Fibroblast of skin of abdomen (primary cell): ENCODE results near the gene NOL4L.

Experiments
- DNase-seq: peaks from one replicate; pipeline ENCODE4 v3.0.0-alpha.2; 2013

NOL4L gene

GRCh38 chr20:32455171-32455900 is 129.8 kb downstream of the NOL4L start:
- DNase-seq: no peak

- DNase-seq: no peak
These were observed 130.7 kb downstream of the NOL4L start for GRCh38 chr20:32454164-32455145.

- DNase-seq: no peak
These were observed 131.5 kb downstream of the NOL4L start for GRCh38 chr20:32453467-32454163.

DNA sequence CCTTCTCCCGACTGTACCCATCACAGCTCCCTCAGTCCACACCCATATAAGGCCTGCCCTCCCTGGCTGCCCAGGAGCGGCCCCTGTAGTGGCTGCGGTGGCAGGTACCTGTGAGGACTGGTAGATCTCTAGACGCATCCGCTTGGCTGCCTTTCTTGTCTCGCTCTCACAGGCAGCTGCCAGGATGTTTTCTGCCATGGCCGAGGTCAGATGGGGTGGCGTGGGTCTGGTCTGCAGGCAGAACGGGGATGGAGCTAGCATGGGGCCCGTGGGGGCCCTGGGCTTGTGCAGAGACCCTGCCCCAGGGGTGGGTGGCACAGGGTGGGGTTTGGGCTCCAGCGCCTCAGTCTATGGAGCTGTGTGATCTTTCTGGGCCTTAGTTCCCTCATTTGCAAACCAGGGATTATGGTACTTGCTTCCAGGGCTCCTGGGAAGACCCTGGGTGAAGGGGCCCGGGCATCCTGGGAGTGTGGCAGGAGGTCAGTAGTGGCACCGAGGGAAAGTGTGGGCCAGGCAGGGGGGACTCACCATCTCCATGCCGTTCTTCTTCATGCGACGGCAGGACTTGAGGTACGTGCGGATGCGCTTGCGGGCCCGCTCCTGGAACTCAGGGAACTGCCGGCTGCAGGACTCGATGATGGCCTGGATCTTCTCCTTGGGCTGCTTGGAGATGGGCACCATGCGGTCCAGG is 132.2 kb downstream of the NOL4L start:
- DNase-seq: no peak

GRCh38 chr20:32451682-32452461 is 133.3 kb downstream of the NOL4L start:
- DNase-seq: no peak

- DNase-seq: no peak
These were observed 133.8 kb downstream of the NOL4L start for GRCh38 chr20:32451340-32451681.

DNA sequence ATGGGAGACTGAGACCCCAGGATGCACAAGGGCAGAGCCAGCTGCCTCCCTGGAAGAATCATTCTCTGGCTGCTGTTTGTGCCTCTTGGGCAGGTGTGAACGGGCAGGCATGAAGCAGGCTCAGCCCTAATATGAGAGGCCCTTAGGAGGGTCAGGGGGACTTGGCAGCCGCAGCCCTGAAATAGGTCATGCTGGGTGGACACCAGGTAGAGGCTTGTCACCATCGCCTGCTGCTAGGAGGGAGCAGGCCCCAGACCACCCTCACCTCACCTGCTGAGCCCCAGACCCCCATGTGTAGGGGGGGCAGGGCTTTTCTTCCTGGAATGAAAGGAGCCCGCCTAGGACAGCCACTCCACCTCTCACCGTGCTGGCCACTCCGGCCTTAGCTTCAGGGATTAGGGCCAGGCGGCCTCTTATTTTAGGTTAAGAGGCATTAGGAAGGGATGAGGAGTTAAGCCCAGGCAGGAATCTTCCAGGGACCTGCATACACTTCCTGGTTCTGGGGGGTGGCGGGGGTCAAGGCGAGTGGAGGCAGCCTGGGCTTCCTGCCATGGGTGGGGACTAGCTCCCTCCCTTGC is 134.6 kb downstream of the NOL4L start:
- DNase-seq: no peak

DNA sequence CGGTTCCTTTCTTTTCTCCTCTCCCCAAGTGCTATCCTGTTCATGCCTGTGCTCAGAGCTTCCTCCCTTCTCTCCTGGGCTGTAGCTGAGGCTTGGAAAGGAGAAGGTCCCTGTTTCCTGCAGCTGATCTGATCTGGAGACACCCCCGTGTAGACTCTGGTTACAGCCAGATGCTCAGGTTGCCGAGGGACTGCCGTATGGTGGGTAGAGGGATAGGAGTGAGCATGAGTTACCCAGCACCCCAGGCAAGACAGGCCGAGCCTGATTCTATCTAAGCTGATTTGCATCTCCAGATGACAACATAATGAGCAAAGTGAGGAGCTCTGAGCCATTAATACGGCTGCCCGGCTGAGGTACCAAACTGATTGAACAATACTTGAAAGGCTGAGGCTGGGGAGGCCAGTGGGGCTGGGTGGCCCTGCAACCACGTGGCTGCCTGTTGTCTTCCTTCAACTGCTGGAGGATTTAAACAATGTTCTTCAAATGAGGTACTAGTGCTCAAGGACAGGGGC is 135.2 kb downstream of the NOL4L start:
- no peak for DNase-seq

- no peak for DNase-seq
These were observed 135.9 kb downstream of the NOL4L start for GRCh38 chr20:32449057-32449889.

DNA sequence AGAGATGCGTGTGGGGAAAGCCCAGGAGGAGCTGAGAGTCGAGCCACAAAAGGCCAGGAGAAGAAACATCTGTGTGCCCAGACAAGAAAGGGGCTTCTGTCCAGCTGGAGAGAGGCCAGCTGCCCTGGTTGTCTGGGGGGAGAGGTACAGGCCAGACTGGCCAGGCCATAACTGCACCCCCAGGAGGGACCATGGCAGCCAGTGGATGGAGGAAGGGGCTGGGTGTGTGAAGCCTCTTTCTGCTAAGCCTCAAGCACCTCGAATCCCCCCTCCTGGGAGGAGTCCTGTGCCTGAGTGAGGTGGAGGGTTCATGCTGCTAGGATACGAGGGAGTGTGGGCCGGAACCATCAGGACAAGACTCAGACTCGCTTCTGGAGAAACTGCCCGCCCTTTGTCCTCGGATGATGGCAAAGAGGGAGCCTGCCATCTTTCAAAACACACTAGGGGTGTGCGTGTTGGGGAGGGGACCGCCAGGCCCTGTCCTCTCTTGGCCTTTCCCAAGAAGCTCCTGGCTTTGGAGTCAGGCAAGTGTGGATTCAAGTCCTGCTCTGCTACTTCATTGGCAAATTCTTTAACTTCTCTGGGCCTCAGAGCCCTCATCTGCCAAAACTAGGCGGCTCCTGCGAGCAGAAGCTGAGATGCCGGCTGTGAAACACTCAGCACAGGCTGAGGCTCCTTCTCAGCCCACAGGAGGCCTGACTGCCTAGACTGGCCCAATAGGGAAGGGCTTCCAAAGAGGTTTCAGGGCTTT is 136.7 kb downstream of the NOL4L start:
- no peak for DNase-seq

DNA sequence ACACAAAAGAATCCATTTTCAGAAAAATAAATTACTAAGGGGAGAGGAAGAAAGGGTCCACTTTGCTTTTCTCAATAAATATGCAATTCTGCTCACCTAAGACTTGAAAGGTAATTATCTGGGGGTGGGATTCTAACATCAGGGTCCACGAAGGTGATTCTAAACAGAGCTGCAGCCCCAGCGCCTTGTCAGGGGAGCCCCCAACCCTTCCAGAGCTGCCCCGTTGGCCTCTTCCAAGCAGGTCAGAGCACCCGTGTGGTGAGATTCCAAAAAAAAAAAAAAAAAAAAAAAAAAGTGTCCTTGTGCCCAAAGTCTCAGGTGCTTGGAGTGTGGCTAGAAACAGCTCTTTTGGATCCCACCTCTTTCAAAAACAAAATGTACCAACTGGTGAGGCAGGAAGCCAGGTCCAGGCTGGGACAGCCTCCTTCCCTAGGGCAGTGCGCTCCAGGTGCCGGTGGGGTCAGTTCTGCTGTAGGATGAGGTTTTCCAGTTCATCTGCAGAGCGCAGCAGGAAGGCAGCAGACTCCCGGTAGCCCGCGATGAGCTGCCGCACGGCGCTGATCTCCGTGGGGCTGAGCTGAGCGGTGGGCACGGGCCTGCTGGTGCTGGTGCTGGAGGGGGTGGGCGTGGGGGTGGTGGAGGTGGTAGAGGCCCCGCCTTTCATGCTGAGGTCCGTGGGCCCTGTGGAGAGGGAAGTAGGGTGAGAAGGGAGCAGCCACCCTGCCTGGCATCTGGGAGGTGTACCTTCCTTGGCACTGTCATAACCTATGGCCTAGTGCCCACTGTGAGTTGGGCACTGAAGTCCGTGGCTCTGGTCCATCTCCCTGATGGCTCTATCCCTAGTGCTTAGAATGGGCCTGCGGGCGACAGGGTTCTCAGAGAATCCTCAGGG is 137.8 kb downstream of the NOL4L start:
- no peak for DNase-seq

DNA sequence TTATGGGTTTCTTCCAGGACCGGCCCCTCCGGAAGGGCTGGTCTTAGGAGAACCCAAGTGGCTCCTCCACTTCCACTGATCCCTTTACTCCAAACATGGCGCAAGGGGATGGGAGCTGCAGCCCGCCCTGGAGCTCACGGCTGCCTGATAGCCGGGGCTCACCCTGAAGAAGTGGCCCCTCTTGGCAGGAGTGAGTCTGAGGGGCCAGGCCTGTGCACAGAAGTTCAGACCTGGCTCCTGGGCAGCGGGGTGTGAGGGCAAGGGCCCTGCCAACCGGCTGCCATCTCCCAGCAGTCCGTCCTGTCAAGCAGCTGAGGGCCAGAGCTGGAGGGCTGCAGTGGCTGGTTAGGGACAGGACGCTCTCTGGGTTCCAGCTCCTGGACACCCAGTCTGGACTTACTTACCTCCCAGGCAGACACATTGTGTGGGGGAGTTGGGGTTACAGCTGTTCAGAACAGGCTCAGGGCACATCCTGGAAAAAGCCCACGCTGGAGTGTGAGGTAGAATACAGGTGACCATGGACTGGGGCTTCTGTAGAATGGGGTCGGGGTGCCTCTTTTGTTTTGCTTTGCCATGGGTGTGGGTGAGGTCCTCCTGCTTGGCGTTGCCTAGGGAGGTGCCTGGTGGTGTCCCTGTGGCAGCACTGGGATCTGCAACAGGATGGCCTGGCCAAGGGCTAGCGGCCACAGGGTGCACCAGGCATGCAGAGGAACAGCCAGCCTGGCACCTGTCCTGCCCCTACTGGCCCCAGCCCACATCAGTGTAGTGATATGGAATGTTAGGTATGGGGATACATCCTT is 138.6 kb downstream of the NOL4L start:
- DNase-seq: no peak

GRCh38 chr20:32445539-32446273 is 139.4 kb downstream of the NOL4L start:
- DNase-seq: no peak

- no peak for DNase-seq
These were observed 140.5 kb downstream of the NOL4L start for GRCh38 chr20:32444474-32445220.

DNA sequence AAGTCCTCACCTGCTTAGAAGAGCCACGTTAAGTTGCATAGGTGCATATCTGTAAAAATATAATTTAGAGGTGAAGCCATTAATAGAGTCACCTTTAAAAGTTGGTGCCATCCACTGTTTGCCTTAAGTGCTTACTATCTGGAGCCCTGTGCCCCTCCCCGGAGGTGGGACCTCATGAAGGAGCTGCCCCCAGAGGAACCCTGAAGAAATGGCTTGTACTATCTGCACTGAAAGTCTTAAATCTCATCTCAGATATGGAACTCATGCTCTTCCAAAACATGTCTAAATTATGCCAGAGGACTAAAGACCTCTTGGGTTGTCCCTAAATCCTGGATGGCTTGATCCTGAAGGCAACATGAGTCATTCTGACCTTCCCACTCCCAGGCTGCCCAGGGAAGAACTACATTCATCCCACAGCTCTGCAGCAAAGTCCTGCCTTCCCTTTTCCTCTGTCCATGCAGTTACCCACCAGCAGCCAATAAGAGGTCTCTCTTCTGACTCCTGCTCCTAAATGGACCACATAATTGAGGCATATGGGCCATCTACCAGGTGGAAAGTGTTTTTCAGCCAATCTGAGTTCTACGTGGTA is 141.7 kb downstream of the NOL4L start:
- no peak for DNase-seq
